ENCODE measurements around the gene WWC1. TPM values are rescaled to one million over a fixed set of nuclear protein-coding genes. Genes with fewer than 3 reads are reported as not detected.

The WWC1 gene
- total and polyA plus RNA-seq, 12 donors: 0.10 to 5.8 (median 0.55) TPM

DNA sequence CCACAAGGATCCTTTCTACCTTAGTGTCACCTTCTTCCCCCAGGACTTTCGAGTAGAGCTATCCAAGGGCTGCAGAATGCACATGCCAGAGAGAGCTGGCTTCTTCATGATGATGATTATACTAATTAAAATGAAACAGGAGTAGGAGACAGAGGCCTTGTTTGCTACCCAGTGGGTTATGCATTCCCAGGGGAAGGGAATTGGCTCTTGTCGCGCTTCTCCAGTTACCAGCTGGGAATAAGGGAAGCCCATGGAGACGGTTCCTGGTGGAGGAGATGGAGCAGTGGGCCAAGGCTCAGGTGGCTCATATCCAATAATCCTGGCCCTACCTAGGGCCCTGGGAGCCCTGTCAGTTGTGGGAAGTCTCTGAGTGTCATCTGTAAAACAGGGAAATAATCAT is 65.1 kb downstream of the WWC1 start:
- DNase-seq: no peak
- H3K4me1 ChIP-seq (replicated peaks in 1 of 2): no peaks in the 10 kb centered on the region
- H3K27me3 ChIP-seq: no peaks in the 10 kb centered on the region
- intact Hi-C loops (cut with DNase I): no loop called here
- H3K36me3 ChIP-seq (replicated peaks in 1 of 2): no peaks in the 10 kb centered on the region
- H3K27ac ChIP-seq: no peak overlapping the region
- TF ChIP-seq, protein P1, sequence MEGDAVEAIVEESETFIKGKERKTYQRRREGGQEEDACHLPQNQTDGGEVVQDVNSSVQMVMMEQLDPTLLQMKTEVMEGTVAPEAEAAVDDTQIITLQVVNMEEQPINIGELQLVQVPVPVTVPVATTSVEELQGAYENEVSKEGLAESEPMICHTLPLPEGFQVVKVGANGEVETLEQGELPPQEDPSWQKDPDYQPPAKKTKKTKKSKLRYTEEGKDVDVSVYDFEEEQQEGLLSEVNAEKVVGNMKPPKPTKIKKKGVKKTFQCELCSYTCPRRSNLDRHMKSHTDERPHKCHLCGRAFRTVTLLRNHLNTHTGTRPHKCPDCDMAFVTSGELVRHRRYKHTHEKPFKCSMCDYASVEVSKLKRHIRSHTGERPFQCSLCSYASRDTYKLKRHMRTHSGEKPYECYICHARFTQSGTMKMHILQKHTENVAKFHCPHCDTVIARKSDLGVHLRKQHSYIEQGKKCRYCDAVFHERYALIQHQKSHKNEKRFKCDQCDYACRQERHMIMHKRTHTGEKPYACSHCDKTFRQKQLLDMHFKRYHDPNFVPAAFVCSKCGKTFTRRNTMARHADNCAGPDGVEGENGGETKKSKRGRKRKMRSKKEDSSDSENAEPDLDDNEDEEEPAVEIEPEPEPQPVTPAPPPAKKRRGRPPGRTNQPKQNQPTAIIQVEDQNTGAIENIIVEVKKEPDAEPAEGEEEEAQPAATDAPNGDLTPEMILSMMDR (IDR thresholded peaks at IDR 0.05): no peak
- no peak for TF ChIP-seq POLR2A (IDR thresholded peaks at IDR 0.05)
- H3K9me3 ChIP-seq (replicated peaks in 1 of 3): no peaks in the 10 kb centered on the region
- WGBS, 4 donors: 86 to 93% (median 88%) methylated on average over 4 of the region's 4 CpGs
- H3K4me3 ChIP-seq: no peak overlapping the region

GRCh38 chr5:168357876-168358275 is 66.4 kb downstream of the WWC1 start:
- WGBS, 4 donors: 60 to 81% (median 75%) methylated on average over 3 of the region's 3 CpGs
- DNase-seq: no peak
- intact Hi-C loops (cut with DNase I): no loop called here
- H3K27ac ChIP-seq: no peak overlapping the region
- H3K27me3 ChIP-seq: no peaks in the 10 kb centered on the region
- no peaks in the 10 kb centered on the region for H3K9me3 ChIP-seq (replicated peaks in 1 of 3)
- no peaks in the 10 kb centered on the region for H3K36me3 ChIP-seq (replicated peaks in 1 of 2)
- H3K4me3 ChIP-seq: no peak overlapping the region
- H3K4me1 ChIP-seq (replicated peaks in 1 of 2): no peaks in the 10 kb centered on the region
- TF ChIP-seq, protein P1 (IDR thresholded peaks at IDR 0.05): no peak
- no peak for TF ChIP-seq POLR2A (IDR thresholded peaks at IDR 0.05)

DNA sequence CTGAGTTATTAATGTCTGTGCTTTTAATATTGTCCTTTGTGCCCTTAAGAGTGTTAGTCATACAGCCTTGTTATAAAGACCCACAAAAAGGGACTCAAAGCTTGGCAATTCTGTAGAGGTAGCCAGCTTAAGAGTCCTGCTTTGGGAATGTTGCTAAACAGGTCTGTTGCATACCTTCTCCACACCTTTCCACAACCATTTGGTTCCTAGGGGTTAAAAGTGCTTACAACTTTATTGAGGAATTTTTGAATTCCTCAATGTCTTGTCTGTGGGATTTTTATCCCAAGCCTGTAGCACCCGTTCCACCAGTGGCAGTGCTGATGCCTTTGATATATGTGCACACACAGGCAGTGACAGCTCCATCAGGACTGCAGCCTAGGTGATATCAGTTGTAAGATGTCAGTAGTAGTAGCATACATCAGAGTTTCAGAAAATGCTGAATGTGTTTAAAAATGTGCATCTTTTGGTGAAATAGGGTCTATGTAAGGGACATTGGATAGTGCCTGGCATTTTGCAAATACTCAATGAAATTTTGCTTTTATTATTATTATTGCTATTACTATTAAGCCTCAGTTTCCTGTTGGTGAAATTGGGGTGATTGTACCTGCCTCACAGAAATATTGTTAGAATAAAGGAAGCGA is 68.5 kb downstream of the WWC1 start:
- H3K9me3 ChIP-seq (replicated peaks in 1 of 3): no peaks in the 10 kb centered on the region
- H3K4me1 ChIP-seq (replicated peaks in 1 of 2): no peaks in the 10 kb centered on the region
- H3K27ac ChIP-seq: no peak overlapping the region
- no peaks in the 10 kb centered on the region for H3K36me3 ChIP-seq (replicated peaks in 1 of 2)
- no peaks in the 10 kb centered on the region for H3K27me3 ChIP-seq
- 42 to 71% (median 66%) methylated on average over 2 of the region's 2 CpGs for WGBS, 4 donors
- no peak for DNase-seq
- TF ChIP-seq POLR2A (IDR thresholded peaks at IDR 0.05): no peak
- TF ChIP-seq, protein P1 (IDR thresholded peaks at IDR 0.05): no peak
- H3K4me3 ChIP-seq: no peak overlapping the region
- intact Hi-C loops (cut with DNase I): no loop called here

GRCh38 chr5:168360521-168361285 is 69.3 kb downstream of the WWC1 start:
- Histone ChIP-seq H3K27me3 (no peaks in the 10 kb centered on the region), H3K4me3 (no peak overlapping the region), H3K36me3 (replicated peaks in 1 of 2) (no peaks in the 10 kb centered on the region), H3K9me3 (replicated peaks in 1 of 3) (no peaks in the 10 kb centered on the region), H3K4me1 (replicated peaks in 1 of 2) (no peaks in the 10 kb centered on the region), H3K27ac (no peak overlapping the region)
- DNase-seq: no peak
- TF ChIP-seq, protein P1 (IDR thresholded peaks at IDR 0.05): no peak
- no peak for TF ChIP-seq POLR2A (IDR thresholded peaks at IDR 0.05)
- intact Hi-C loops (cut with DNase I): no loop called here
- WGBS, 4 donors: 73 to 84% (median 75%) methylated on average over 3 of the region's 3 CpGs

All from adrenal gland (tissue), 12 donors.